ENCODE measurements around the gene MAP3K5.
A peak's percentile ranks its signal among the peaks of the same experiment; 100 is the strongest.
"Not testable (repeated sequence)": the region's sequence is repeated elsewhere in the genome, so short reads cannot be mapped to it uniquely, and the experiment has no call there.

The MAP3K5 gene

GRCh38 chr6:136792410-136793262, at the start of gene MAP3K5:
MAP3K5 (minus strand) TSS chr6:136792477; CDS start chr6:136792157, 320 bp downstream.
- peak; percentile 96 for DNase-seq (ENCODE audit: low spot score)

GRCh38 chr6:136840276-136841001, 48.2 kb upstream of the MAP3K5 start:
- no peak for DNase-seq (ENCODE audit: low spot score)

GRCh38 chr6:136831873-136832562, 39.7 kb upstream of the MAP3K5 start:
- DNase-seq (ENCODE audit: low spot score), result no peak

- no peak for DNase-seq (ENCODE audit: low spot score)
These were observed 33.9 kb upstream of the MAP3K5 start for GRCh38 chr6:136826216-136826615.

- no peak for DNase-seq (ENCODE audit: low spot score)
These were observed 30.9 kb upstream of the MAP3K5 start for GRCh38 chr6:136823128-136823660.

- DNase-seq (ENCODE audit: low spot score), result peak; percentile 93
These were observed 30.3 kb upstream of the MAP3K5 start, which contains the start of gene PEX7 for GRCh38 chr6:136822376-136823127. PEX7 (plus strand) TSS chr6:136822592; CDS start chr6:136822666, 74 bp downstream.

- DNase-seq (ENCODE audit: low spot score), result no peak
These were observed 29.7 kb upstream of the MAP3K5 start for GRCh38 chr6:136822046-136822375.

- DNase-seq (ENCODE audit: low spot score), result no peak
These were observed 28.3 kb upstream of the MAP3K5 start for GRCh38 chr6:136820561-136820960.

- no peak for DNase-seq (ENCODE audit: low spot score)
These were observed 24.4 kb upstream of the MAP3K5 start for GRCh38 chr6:136816656-136817055.

GRCh38 chr6:136815608-136816007, 23.3 kb upstream of the MAP3K5 start:
- DNase-seq (ENCODE audit: low spot score), result not testable (repeated sequence)

GRCh38 chr6:136812174-136812573, 19.9 kb upstream of the MAP3K5 start:
- no peak for DNase-seq (ENCODE audit: low spot score)

- DNase-seq (ENCODE audit: low spot score), result no peak
These were observed 19.0 kb upstream of the MAP3K5 start for GRCh38 chr6:136811272-136811671.

- DNase-seq (ENCODE audit: low spot score), result no peak
These were observed 17.0 kb upstream of the MAP3K5 start for GRCh38 chr6:136809091-136809860.

GRCh38 chr6:136803608-136804007, 11.3 kb upstream of the MAP3K5 start:
- no peak for DNase-seq (ENCODE audit: low spot score)

- no peak for DNase-seq (ENCODE audit: low spot score)
These were observed 9.3 kb upstream of the MAP3K5 start for GRCh38 chr6:136801581-136801980.

- no peak for DNase-seq (ENCODE audit: low spot score)
These were observed 5.8 kb upstream of the MAP3K5 start for GRCh38 chr6:136798044-136798443.

GRCh38 chr6:136795996-136796395, 3.7 kb upstream of the MAP3K5 start:
- DNase-seq (ENCODE audit: low spot score), result no peak

GRCh38 chr6:136795386-136795785, 3.1 kb upstream of the MAP3K5 start:
- DNase-seq (ENCODE audit: low spot score), result no peak

- DNase-seq (ENCODE audit: low spot score), result no peak
These were observed 1.1 kb upstream of the MAP3K5 start for GRCh38 chr6:136793363-136793762.

- no peak for DNase-seq (ENCODE audit: low spot score)
These were observed 225 bp downstream of the MAP3K5 start for GRCh38 chr6:136792095-136792409.
